GM12874 (cell line): Measurements from ENCODE around the gene ST3GAL5.

ENCODE experiments used
- CTCF ChIP-seq: IDR thresholded peaks from 2 replicates; pipeline ENCODE4 v1.5.1; 2011; ENCODE audit warnings: low read depth, mild to moderate bottlenecking, control low read depth, low read length, moderate library complexity; ENCODE audit not compliant: insufficient read depth

ST3GAL5 gene

GRCh38 chr2:85794038-85794441 is 94.8 kb downstream of the ST3GAL5 start:
- TF ChIP-seq CTCF: no peak

- TF ChIP-seq CTCF: no peak
Observed at GRCh38 chr2:85793584-85793983, 95.2 kb downstream of the ST3GAL5 start.

- no peak for TF ChIP-seq CTCF
Observed at GRCh38 chr2:85792783-85793441, 95.9 kb downstream of the ST3GAL5 start.

GRCh38 chr2:85791704-85792565 is 96.9 kb downstream of the ST3GAL5 start:
- TF ChIP-seq CTCF: no peak

- no peak for TF ChIP-seq CTCF
Observed at GRCh38 chr2:85790499-85791188, 98.1 kb downstream of the ST3GAL5 start.

- TF ChIP-seq CTCF: no peak
Observed at GRCh38 chr2:85790032-85790431, 98.8 kb downstream of the ST3GAL5 start.

- no peak for TF ChIP-seq CTCF
Observed at GRCh38 chr2:85789271-85789670, 99.5 kb downstream of the ST3GAL5 start.
